Superior temporal gyrus (tissue), 1 donor: ENCODE measurements around the gene URM1.

Source experiments
- DNase-seq: peaks from one replicate; pipeline ENCODE4 v3.0.0-alpha.2; 2016; ENCODE audit errors: extremely low spot score

The URM1 gene

DNA sequence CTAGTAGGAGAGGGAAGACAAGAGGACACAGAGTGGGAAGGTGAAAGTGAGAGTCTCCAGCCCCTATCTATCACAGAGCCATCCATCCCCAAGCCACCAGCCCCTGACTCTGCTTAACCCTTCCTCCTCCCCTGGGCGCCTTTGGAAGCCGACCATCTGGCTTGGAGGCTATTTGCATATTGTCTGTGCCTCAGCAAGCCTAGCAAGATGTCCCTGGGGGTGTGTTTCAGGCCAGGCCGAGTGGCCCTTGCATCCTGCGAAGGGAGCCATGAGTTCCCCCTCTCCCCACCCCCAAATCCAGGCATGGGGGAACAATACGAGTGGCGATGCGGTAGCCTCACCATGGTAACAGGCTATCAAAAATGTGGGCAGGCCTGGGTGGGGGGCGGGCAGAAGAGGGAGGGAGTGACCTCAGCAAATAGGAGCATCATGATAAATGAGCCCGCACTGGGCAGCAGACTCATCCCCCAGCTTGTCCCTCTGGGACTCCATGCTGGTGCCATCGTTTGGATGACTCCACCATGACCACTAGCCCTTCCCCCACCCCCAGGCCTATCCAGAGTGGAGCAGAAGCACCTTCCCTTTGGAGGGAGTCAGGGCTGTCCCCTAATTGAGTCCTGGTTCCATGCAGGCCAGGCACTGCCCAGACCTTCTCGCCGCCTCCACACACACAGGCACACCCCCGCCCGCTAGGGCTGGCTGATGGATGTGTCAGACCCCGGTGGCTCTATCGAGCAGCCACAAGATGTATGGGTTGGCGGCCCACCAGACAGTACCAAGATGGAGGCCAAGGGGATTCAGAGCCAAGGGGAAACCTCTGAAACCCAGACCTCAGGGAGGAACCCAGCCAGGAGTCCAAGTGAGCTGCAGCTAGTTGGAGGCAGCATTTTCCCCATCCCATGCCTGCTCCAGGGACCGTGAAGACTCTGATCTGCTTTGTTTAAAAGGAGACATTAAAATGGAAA is 14.6 kb downstream of the URM1 start:
- DNase-seq: no peak

DNA sequence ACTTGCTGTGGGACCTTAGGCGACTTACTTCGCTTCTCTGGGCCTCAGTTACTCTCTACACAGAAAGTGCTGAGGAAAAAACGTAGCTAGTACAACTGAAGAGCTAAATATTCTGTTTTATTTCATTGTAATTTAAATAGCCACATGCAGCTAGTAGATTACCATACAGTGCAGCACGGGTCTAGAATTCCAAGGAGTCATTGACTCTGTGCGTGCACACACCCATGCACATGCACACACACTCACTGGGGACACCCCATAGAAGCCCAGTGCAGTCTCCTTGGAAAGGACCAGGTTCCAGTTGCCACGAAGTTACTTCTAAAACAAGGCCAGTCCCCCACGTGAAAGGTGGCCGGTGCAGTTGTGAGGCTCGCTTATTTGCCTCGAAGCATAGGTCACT is 17.0 kb downstream of the URM1 start:
- DNase-seq: no peak

DNA sequence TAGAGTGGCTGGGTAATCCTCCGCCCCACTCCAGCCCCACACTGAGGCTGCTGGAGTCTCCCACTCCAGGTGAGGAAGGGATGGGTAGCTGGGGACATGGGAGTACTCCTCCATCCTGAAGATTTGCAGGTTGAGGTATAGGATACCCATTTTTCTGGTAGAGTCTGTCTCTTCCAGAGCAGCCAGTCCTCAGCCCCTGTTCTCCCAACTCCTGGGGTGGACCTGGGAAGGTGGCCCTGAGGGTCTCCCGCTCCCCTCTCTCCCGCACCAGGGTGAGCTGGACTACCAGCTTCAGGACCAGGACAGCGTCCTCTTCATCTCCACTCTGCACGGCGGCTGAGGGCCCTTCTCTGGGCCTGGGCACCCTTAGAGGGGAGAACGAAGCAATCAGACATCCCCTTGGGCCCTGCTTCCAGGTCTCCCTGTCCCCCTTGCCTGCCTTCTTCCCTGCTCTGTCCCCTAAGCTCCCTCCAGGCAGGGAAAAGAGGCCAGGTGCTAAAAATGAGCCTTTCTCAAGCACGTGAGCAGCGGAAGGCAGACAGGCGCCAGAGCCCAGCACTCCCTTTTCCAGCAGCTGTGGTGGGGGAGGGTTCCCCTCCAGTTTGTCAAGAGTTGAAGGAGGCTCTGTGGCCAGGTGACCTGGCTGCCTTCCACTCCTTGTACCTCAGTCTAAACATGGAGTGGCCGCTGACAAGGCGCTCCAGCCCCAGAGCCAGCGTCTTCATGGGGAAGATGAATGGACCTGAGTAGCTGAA is 18.4 kb downstream of the URM1 start:
- peak; percentile 63 for DNase-seq

DNA sequence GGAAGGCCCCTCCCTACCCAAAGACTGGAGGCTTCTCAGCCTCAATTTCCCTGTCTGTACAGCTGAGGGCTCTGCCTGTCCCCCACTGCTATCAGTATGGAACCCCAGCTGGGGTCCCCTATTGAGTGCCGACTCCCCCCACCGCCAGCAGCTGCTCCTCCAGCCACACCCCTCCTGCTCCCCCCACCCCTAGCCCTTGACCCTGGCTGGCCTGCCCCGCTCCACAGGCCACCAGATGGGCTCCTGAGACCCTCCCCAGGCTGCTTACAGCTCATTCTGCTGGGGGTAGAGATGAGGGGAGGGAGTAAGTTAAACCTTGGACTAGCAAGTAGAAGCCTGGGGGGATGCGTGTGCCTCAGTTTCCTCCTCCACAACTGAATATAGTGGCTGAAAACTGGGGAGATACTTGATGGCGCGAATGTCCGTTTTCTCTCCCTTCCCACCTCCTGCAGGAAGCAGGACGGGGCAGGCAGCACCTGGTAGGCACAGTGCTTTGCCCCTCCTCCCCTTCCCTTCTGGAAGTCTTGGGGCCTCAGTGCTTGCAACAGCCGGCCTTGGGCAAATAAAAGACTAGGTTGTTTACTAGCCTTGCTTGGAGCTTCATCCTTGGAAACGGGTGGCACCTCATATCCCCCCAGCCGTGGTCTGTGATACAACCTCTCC is 19.1 kb downstream of the URM1 start:
- no peak for DNase-seq

DNA sequence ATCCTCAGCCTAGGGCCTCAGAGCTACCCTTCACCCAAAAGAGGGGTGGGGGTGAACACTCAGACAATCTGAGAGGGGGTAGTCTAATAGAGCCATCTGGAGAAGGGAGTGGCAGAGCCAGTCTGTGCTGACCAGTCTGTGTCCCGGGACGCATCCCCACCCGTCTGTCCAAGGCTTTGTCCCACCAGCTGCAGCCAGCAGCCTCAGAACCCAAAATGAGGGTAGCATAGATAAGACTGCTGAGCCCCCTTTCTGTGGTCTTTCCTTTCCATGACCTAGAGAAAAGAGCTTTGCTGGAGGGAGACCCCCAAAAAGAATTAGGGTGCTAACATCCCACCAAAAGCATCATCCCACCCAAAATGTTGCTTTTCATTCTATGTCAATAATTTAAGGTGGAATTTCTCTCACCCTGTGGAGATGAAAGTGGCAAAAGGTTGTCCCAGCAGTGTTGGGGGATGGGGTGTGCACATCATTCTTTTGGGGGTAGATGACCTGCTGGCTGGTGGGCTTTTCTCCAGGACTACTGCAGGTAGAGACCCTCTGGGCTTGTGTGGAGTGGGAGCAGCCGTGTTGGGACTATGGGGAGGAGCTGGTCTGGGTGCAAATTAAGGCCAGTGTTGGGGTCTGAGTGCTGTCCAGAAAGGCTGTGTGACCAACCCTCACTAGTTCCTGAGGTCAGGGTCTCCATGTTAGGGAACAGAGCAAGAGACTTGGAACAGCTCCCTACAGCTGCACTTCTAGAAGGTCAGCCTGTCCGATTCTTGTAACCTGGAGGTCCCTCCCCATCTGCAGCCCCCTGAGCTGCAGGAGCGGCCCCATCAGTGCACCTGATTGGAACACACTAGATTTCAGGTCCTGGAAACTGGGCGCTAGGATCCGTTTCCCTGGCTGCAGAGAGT is 19.9 kb downstream of the URM1 start:
- peak; percentile 75 for DNase-seq

DNA sequence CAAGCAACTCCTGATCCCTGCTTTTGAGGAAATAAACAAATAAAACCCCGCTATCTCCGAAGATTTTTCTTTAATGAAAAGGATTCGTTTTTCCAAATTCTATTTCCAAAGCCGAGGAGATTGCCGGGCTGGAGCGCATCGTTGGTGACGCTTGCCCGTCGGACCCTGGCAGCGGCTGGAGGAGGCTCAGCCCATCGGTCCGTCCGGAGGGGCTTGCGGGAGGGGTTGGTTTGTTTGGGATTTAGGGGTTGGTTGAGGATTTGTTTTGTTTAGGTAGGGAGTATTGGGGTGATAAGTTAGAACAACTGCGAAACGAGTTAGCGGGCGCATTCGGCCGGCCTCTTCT is 20.8 kb downstream of the URM1 start:
- DNase-seq: no peak

DNA sequence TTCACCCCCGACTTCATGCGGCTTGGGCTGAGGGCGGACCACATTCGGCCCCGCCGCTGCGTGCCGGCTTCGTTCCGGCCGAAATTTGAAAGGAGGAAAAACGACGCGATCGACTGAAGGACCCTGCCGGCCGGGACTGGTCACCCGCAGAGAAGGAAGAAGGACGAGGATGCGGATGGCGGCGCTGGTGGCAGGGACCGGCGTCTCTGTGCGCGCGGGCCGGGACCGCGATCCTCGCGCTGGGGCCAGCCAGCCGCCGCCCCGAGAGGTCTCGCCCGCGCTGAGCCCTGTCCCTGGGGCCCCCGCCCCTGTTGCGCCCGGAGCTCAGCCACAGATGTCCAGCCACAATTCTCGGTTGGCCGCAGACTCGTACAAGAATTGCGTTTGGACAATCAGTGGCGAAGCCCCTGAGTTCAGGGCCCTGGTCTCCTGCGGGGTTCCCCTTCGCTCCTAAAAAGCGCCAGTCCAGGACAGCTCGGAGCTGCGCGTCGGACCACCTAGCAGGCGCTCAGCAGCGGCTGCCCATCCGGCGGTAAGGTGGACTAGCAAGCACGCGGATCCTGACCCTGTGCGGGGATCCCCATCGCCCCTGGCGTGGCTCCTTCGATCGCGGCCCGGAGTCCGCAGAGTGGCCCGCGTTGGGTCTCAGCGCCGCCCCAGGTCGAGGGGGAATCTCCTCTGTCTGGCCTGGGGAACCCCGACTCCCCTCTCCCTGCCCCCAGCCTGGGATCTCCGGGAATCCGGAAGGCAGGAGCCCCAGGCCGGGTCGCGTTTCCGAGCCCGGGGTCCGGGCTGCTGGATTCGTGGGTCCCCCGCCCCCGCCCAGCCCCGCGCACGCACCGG is 21.3 kb downstream of the URM1 start:
- DNase-seq: peak; percentile 9

DNA sequence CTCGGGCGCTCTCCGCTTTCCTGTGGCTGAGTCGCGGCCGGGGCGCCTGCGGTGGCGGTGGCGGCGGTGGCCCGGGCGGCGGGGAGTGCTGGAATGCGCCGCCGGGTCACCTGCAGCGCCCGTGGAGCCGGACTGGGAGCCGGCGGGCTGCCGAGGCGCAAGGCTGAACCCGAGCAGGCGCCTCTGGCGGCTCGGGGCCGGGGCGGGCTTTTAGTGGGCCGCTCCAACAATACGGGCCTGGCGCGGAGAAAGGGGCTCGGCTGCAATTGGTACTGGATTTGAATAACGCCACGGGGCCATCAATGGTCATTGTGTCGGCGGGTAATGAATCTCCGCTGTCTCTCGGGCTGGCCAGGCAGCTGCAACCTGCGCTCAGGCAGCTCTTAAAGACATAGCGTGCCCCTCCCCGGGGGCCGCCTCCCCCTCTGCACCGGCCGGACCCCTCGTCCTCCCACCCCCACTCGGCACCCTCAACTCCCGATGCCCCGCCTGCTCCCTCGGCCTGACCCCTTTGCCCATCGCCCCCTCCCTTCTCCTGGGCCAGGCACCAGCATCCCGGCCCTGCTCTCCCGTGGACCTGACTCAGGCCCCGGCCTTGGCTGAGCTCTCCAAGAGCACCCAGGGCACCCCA is 22.1 kb downstream of the URM1 start:
- DNase-seq: peak; percentile 90

DNA sequence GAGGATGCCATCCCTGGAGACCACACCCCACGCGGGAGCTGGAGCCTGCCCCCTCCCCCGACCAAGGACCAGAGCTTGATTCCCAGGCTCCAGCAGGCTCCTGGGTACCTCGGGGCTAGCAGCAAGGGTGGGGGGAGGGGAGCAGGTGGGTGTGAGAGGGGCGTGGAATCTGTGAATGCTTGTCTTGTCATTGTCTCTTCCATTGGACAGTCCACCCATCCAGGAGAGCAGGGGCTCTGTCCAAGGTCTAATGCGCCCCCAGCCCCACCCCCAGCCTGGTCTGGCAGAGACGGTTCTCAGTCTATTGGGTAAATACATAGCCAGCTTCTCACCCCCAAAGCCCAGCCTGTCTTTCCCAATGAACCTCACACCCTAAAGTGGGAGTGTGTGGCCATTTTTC is 22.8 kb downstream of the URM1 start:
- no peak for DNase-seq

DNA sequence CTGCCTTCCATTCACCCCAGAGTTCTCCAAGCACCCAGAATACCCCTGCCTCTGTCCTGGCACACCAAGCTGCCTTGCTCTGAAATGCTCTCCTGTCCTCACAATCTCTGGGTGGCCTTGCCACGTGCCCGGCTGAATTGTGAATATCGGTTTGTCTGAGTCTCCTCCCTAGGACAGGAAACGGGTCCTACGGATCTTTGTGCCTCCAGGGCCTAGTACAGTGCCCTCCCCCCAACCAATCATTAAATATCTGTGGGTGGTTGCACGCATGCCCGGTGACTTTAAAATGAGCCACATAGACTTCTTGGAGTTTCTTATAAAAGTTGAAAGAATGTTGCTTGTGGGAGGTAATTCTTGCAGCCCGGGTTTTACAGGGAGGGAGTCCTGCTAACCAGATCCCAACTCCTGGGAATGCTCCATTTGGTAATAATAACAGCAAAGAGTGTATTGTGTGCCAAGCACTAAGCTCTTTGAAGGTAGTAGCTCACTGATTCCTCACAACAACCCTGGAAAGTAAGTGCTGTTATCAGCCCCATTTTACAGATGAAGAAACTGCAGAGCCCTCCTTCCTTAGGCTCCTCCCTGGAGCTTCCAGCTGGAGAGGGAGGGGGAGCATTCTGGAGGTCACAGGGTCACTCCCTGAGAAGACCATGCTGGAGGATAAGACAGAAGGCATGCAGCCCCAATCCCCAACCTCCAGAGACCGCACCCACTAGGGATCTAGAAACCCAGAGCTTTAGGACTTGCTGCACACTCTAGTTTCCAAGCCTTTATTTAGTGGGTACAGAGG is 23.4 kb downstream of the URM1 start:
- DNase-seq: peak; percentile 80

DNA sequence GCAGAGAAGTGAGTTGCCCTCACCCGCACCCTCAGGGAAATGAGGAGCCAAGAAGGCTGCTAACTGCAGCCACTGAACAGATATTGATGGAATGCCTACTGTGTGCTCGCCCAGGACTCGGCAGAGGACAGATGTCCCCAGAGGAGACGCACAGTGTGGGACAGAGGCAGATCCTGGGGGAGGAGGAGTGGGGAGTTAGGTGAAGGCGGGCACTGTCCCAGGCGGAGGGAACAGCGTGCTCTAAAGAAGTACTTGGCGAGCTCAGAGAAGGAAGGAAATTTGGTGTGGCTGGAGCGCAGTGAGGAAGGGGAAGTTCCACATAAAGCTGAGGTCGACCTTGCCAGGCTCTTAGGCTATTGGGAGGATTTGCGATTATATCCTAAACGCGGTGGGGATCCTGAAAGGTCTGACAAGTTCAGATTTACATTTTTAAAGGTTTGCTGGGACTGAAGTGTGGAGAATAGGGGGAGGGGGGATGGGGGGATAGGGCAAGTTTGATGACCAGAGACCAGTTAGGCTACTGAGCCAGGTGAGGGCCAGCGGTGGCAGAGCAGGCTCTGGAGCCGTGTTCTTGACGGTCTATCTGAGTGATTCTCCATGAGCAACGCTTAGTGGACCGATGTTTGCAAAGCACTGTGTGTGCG is 25.9 kb downstream of the URM1 start:
- no peak for DNase-seq

DNA sequence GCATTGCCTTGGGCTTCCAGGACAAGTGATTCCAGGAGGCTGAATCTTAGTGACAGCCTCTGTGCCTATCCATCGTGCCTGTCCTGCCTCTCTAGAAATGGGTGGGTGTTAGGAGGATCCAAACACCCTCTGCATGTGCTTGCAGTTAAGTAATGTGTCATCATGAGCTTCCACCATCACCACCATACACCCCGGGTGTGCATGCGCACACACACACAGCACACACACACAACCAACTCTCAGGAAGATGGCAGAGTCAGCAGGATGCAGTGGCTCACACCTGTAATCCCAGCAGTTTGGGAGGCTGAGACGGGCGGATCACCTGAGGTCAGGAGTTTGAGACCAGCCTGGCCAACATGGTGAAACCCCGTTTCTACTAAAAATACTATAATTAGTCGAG is 26.7 kb downstream of the URM1 start:
- peak; percentile 23 for DNase-seq

DNA sequence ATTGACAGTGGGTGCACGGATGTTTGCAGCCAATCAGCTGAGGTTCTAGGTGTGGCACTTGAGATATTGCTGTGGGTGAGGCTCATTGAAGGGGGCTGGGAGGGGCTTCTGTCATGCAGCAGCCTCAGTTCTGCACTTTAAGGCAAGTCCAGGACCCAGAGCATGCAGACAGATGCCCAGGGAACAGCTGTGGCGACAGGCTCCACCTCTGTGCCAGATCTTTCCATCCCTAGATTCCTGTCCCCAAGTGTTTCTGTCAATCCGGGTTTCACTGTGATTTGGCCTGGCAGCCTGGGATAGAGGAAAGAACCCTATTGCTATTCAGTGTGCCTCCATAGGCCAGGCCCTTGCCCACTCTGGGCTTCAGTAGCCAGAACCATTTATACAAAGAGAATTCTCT is 28.7 kb downstream of the URM1 start:
- no peak for DNase-seq

DNA sequence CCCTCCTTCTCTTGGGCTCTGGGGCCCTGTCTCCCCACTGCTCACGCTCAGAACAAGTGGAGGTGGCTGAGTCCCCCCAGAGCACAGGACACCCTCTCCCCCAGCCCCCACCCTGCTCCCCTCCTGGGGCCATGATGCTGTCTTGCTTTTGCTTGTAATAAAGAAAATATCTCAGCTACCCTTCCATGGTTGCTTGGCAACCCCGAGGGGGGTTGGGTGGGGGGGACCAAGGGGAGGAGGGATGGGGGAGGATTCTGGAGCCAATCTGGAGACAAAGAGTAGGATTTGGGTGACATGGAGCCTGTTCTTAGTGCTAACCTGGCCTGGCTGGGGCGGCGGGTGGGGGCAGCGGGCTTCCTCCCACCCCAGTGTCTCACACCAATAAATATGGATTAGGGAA is 33.4 kb downstream of the URM1 start:
- no peak for DNase-seq

DNA sequence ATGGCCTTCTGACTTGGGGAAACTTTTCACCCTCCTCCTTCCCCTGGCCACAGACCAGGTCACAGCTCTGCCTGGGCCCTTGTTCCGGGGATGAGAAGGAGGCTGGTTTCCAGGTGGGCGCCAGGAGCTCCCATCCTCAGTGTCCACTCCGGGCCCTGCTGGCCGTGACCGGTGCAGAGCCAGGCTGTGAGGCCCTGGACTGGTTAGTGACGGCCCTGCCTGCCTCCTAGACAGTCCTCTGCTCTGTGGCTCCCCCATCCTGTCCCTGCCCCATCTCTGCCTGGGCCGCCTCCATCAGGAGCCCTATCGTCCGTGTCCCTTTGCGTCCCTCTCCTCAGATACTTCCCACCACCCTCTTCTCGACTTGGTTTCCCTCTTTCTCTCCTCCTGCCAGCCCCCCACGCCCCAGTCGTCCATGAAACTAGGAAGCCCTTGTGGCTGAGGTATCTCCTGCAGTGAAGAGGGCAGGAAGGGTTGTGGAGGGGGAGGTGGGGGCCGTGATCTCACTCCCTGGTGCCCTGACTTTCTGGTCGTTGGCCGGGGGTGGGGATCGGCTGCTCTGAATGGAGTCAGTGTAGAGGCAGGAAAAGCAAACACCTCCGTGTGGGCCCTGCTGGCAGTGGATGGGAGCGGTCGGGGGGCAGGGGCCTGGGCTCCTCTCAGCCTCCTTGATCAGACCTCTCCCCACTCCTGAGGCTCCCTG is 34.1 kb downstream of the URM1 start:
- DNase-seq: peak; percentile 38

DNA sequence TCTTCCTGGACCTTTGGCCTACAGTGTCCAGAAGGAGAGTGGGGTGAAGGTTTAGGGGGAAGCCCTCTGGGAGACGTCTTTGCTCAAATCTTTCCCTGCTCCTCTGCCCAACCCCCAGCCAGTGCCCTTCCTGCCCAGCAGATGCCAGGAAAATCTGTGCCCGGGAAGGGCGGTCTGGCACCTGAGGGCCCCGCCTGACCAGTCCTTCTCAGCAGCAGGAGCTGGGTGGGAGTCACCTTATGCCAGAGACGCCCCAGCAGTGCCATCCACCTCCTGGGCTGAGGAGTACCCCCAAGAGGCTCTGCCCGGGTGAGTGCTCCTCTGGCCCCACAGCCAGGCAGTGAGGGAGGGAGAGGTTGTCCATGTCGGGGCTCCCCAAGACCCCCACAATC is 34.6 kb downstream of the URM1 start:
- no peak for DNase-seq

DNA sequence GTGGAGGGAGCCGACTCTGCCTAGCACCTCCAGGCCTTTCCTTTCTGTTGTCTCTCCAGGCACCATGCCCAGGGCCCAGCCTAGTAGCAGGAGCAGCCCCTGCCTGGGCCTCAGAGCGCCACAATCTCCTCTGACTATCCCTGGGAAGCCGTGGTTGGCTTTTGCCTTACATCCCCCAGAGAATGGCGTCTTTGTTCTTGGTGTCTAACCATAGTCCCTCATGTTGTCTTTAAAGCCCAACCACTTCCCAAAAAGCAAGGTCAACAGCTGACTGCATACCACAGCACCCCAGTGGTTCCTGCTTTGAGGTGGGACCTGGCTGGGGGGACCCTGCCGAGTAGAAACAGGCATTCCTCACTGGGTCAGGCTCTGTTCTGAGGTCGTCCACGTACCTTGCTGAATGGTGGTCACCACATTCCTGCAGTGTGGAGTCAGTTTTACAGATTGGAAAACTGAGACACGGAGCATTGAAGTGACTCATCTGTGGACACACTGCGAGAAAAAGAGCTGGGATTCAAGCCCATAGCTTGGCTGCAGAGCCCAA is 35.7 kb downstream of the URM1 start:
- peak; percentile 37 for DNase-seq

DNA sequence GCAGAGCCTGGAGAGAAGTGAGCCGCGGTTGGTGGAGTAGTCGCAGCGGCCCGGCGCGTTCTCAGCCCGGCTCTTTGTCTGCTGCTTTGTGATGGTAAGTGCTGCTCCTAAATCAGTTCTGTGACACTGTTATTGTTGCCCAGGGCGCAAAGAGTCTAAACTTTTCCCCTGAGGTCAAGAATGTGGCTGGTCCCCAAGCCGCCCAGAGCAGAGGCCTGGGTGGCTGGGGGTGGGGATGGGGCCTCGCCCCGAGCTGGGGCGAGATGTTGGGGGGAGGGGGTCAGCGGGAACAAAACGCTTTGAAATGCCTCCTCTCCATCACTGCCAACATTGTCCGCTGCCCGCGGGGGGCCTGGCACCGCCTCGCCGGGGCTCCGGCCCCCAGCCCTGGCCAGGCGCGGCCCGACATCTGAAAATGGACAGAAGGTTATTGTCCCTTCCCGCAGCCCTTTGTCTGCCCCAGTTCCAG is 37.8 kb downstream of the URM1 start:
- peak; percentile 91 for DNase-seq
